HCT116 (cell line): Measurements from ENCODE around the gene ROR2. TPM values are rescaled to one million over a fixed set of nuclear protein-coding genes. Genes with fewer than 3 reads are reported as not detected.

ENCODE experiments used
- ATAC-seq: fragments of 200-7000 bp; cut with Tn5 transposase; 2 replicates; pipeline ENCODE4 v1.9.1; 2020; ENCODE audit warnings: mild to moderate bottlenecking, moderate library complexity
- BruUV-seq: library from RNA; stranded (reverse); fragments of 400-500 nt; replicated peaks from 2 replicates; lab custom pipeline; 2021; lab: Mats Ljungman, UMichigan
- CTCF ChIA-PET: fragments of 300-600 bp; sonication (Branson Sonifier 250); formaldehyde crosslinking; loops from one replicate; lab custom pipeline; 2021; ENCODE audit warnings: antibody characterized with exemption; lab: Charles Lee
- POLR2A ChIA-PET: fragments of 300-600, 350-600 bp; sonication (Branson Sonifier 250); formaldehyde crosslinking; loops from one replicate; lab custom pipeline; 2021; ENCODE audit warnings: antibody characterized with exemption; lab: Charles Lee
- RAD21 ChIA-PET, 2 experiments: fragments of 300-600 bp; sonication (Branson Sonifier 250); formaldehyde crosslinking; loops; one replicate each; lab custom pipeline; 2023; ENCODE audit warnings: low total read pairs in 2 of 2; ENCODE audit not compliant: uncharacterized antibody in 2 of 2, unreplicated experiment in 2 of 2, low non-redundant PET in 1 of 2; lab: Charles Lee
- DNase-seq: peaks from one replicate; pipeline ENCODE4 v3.0.0-alpha.2; 2010; ENCODE audit warnings: low read depth, low spot score
- H2AFZ ChIP-seq: fragments of 200-600 bp; shearing (Covaris generic), sonication (generic); 2 replicates; pipeline ENCODE4 v1.6.1; 2017; ENCODE audit warnings: low read depth, mixed run types, mixed read lengths, antibody characterized with exemption, low read length; ENCODE audit not compliant: poor library complexity, severe bottlenecking
- H3K27ac ChIP-seq: 2 replicates; pipeline ENCODE4 v1.5.1; 2012; ENCODE audit warnings: low read depth, low read length
- H3K27me3 ChIP-seq: fragments of 200-600 bp; sonication (generic); 2 replicates; pipeline ENCODE4 v1.6.1; 2016; ENCODE audit warnings: mixed run types, low read length, mixed read lengths; ENCODE audit not compliant: insufficient read depth
- H3K36me3 ChIP-seq, 2 experiments: fragments of 200-500 bp in 1 of 2; fragments of 200-600 bp in 1 of 2; sonication (Bioruptor generic) in 1 of 2; sonication (generic) in 1 of 2; 2 replicates each; pipeline versions ENCODE4 v1.5.1 to v1.6.1; 2014 to 2016; ENCODE audit warnings: low read length in 2 of 2, inconsistent platforms in 1 of 2, mixed read lengths in 1 of 2, mixed run types in 1 of 2; ENCODE audit not compliant: insufficient read depth in 2 of 2, control insufficient read depth in 1 of 2
- H3K4me1 ChIP-seq, 2 experiments: fragments of 200-600 bp in 1 of 2; sonication (generic) in 1 of 2; 2 replicates each; pipeline versions ENCODE4 v1.5.1 to v1.6.1; 2012 to 2017; ENCODE audit warnings: low read length in 2 of 2, inconsistent platforms in 1 of 2, mild to moderate bottlenecking in 1 of 2, mixed read lengths in 1 of 2, mixed run types in 1 of 2, moderate library complexity in 1 of 2; ENCODE audit not compliant: insufficient read depth in 2 of 2, control insufficient read depth in 1 of 2
- H3K4me2 ChIP-seq: fragments of 200-600 bp; sonication (generic); 2 replicates; pipeline ENCODE4 v1.6.1; 2017; ENCODE audit warnings: mixed run types, low read length, mixed read lengths
- H3K4me3 ChIP-seq, 2 experiments: fragments of 200-600 bp in 1 of 2; sonication (generic) in 1 of 2; replicated peaks in 1 of 2; 2 replicates each; pipeline ENCODE4 v1.5.1; 2011 to 2016; ENCODE audit warnings: low read length in 2 of 2, control low read depth in 1 of 2, low read depth in 1 of 2, mild to moderate bottlenecking in 1 of 2, mixed read lengths in 1 of 2, mixed run types in 1 of 2
- H3K79me2 ChIP-seq: fragments of 200-600 bp; sonication (generic); 2 replicates; pipeline ENCODE4 v1.6.1; 2017; ENCODE audit warnings: mild to moderate bottlenecking, mixed run types, low read length, moderate library complexity, mixed read lengths; ENCODE audit not compliant: insufficient read depth
- H3K9ac ChIP-seq: fragments of 200-600 bp; sonication (generic); 2 replicates; pipeline ENCODE4 v1.6.1; 2016; ENCODE audit warnings: low read length, mixed read lengths
- H3K9me2 ChIP-seq: fragments of 200-600 bp; sonication (generic), shearing (Covaris generic); 2 replicates; pipeline ENCODE4 v1.6.1; 2017; ENCODE audit warnings: mixed run types, mild to moderate bottlenecking, moderate library complexity; ENCODE audit not compliant: insufficient read depth
- H3K9me3 ChIP-seq, 2 experiments: fragments of 200-500 bp in 1 of 2; fragments of 200-600 bp in 1 of 2; sonication (Bioruptor generic) in 1 of 2; sonication (generic) in 1 of 2; 2 replicates each; pipeline ENCODE4 v1.6.1; 2014 to 2017; ENCODE audit warnings: low read length in 2 of 2, mixed read lengths in 2 of 2, inconsistent platforms in 1 of 2, low read depth in 1 of 2, mild to moderate bottlenecking in 1 of 2, mixed run types in 1 of 2, moderate library complexity in 1 of 2; ENCODE audit not compliant: control insufficient read depth in 1 of 2, insufficient read depth in 1 of 2
- H4K20me1 ChIP-seq: fragments of 200-600 bp; sonication (generic), shearing (Covaris generic); 2 replicates; pipeline ENCODE4 v1.6.1; 2017; ENCODE audit warnings: mixed run types, mild to moderate bottlenecking, moderate library complexity; ENCODE audit not compliant: insufficient read depth
- CEBPB ChIP-seq: IDR thresholded peaks from 2 replicates; pipeline ENCODE4 v1.6.1; 2012; ENCODE audit warnings: low read depth
- CTCF ChIP-seq, 3 experiments: fragments of 200-600 bp in 1 of 3; sonication (generic) in 1 of 3; IDR thresholded peaks in 2 of 3; conservative IDR thresholded peaks in 1 of 3; 2 replicates each; pipeline ENCODE4 v1.5.1; 2012 to 2017; ENCODE audit warnings: low read depth in 2 of 3, low read length in 2 of 3, antibody characterized with exemption in 1 of 3, borderline replicate concordance in 1 of 3, control low read depth in 1 of 3, mild to moderate bottlenecking in 1 of 3, mixed read lengths in 1 of 3, mixed run types in 1 of 3, moderate library complexity in 1 of 3; ENCODE audit not compliant: insufficient read depth in 1 of 3
- EGR1 ChIP-seq: IDR thresholded peaks from 2 replicates; pipeline ENCODE4 v1.6.1; 2012; ENCODE audit warnings: low read depth
- ELF1 ChIP-seq: IDR thresholded peaks from 2 replicates; pipeline ENCODE4 v1.6.1; 2012; ENCODE audit warnings: low read depth, borderline replicate concordance
- EZH2 ChIP-seq: fragments of 200-600 bp; sonication (generic); IDR thresholded peaks from 2 replicates; pipeline ENCODE4 v1.6.1; 2017; ENCODE audit warnings: antibody characterized with exemption, mixed run types
- EZH2phosphoT487 ChIP-seq: fragments of 200-600 bp; IDR thresholded peaks from 2 replicates; pipeline ENCODE4 v1.6.1; 2018; ENCODE audit warnings: antibody characterized with exemption, borderline replicate concordance
- FOSL1 ChIP-seq: IDR thresholded peaks from 2 replicates; pipeline ENCODE4 v1.6.1; 2012; ENCODE audit warnings: low read depth
- JUND ChIP-seq: IDR thresholded peaks from 2 replicates; pipeline ENCODE4 v1.6.1; 2012
- POLR2A ChIP-seq: IDR thresholded peaks from 2 replicates; pipeline ENCODE4 v1.7.0; 2011; ENCODE audit warnings: borderline replicate concordance; ENCODE audit not compliant: insufficient read depth, insufficient read length; ENCODE audit errors: extremely low read depth
- RAD21 ChIP-seq: IDR thresholded peaks from 2 replicates; pipeline ENCODE4 v1.6.1; 2012; ENCODE audit warnings: low read depth, mild to moderate bottlenecking
- SRF ChIP-seq: IDR thresholded peaks from 2 replicates; pipeline ENCODE4 v1.6.1; 2012; ENCODE audit warnings: low read depth
- TCF7L2 ChIP-seq: IDR thresholded peaks from 2 replicates; pipeline ENCODE4 v1.7.0; 2011; ENCODE audit warnings: borderline replicate concordance, inconsistent platforms; ENCODE audit not compliant: insufficient read depth, insufficient read length; ENCODE audit errors: extremely low read depth
- YY1 ChIP-seq: IDR thresholded peaks from 2 replicates; pipeline ENCODE4 v1.6.1; 2011; ENCODE audit warnings: low read length, low read depth, moderate library complexity, mild to moderate bottlenecking; ENCODE audit not compliant: insufficient replicate concordance; ENCODE audit errors: extremely low read depth
- ZNF274 ChIP-seq: fragments of 200-500 bp; sonication (Bioruptor generic); IDR thresholded peaks from 2 replicates; pipeline ENCODE4 v1.6.1; 2014; ENCODE audit warnings: mild to moderate bottlenecking, low read depth, low read length, inconsistent platforms
- intact Hi-C: fragments of 100-400 bp; cut with micrococcal nuclease; formaldehyde crosslinking; loops from 2 replicates; pipeline ENCODE4 v1.10.0; 2022
- total RNA-seq: library from RNA; stranded (reverse); gene quantifications from one replicate; pipeline ENCODE4 v1.2.1, GENCODE V29; 2021; ENCODE audit not compliant: unreplicated experiment
- TF ChIP-seq, protein P1 (sequence below): IDR thresholded peaks from 2 replicates; pipeline ENCODE4 v1.6.1; 2012
- TF ChIP-seq, protein P2 (sequence below): IDR thresholded peaks from 2 replicates; pipeline ENCODE4 v1.6.1; 2011; ENCODE audit warnings: mild to moderate bottlenecking, low read length, moderate library complexity; ENCODE audit not compliant: insufficient replicate concordance; ENCODE audit errors: extremely low read depth
- TF ChIP-seq, protein P3 (sequence below): IDR thresholded peaks from 2 replicates; pipeline ENCODE4 v1.6.1; 2012

Gene ROR2
- total RNA-seq, 1 experiment from 2014 or later: 15.7 TPM

- Histone ChIP-seq H3K9me2 (no peaks in the 10 kb centered on the region), H3K27ac (no peak overlapping the region), H3K36me3 (no peaks in the 10 kb centered on the region), H3K4me2 (no peak overlapping the region), H4K20me1 (no peaks in the 10 kb centered on the region), H3K79me2 (peaks cover 9% of the 10 kb centered on the region; the same call in 1 of the 2 replicates), H2AFZ (no peak overlapping the region), H3K4me1 (no peaks in the 10 kb centered on the region; a peak in 1 of 4 replicates), H3K9ac (no peak overlapping the region), H3K9me3 (no peaks in the 10 kb centered on the region), H3K27me3 (no peaks in the 10 kb centered on the region), H3K4me3 (no peak overlapping the region)
- POLR2A ChIA-PET: no interaction called here
- TF ChIP-seq EZH2: no peak
- TF ChIP-seq, protein P1, sequence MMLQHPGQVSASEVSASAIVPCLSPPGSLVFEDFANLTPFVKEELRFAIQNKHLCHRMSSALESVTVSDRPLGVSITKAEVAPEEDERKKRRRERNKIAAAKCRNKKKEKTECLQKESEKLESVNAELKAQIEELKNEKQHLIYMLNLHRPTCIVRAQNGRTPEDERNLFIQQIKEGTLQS: no peak
- no peak for TF ChIP-seq TCF7L2
- no peak for TF ChIP-seq EGR1
- no peak for TF ChIP-seq YY1
- no peak for TF ChIP-seq FOSL1
- TF ChIP-seq, protein P2, sequence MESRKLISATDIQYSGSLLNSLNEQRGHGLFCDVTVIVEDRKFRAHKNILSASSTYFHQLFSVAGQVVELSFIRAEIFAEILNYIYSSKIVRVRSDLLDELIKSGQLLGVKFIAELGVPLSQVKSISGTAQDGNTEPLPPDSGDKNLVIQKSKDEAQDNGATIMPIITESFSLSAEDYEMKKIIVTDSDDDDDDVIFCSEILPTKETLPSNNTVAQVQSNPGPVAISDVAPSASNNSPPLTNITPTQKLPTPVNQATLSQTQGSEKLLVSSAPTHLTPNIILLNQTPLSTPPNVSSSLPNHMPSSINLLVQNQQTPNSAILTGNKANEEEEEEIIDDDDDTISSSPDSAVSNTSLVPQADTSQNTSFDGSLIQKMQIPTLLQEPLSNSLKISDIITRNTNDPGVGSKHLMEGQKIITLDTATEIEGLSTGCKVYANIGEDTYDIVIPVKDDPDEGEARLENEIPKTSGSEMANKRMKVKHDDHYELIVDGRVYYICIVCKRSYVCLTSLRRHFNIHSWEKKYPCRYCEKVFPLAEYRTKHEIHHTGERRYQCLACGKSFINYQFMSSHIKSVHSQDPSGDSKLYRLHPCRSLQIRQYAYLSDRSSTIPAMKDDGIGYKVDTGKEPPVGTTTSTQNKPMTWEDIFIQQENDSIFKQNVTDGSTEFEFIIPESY: no peak
- no peak for TF ChIP-seq ZNF274
- TF ChIP-seq, protein P3, sequence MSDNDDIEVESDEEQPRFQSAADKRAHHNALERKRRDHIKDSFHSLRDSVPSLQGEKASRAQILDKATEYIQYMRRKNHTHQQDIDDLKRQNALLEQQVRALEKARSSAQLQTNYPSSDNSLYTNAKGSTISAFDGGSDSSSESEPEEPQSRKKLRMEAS: no peak
- TF ChIP-seq CEBPB: no peak
- TF ChIP-seq POLR2A: no peak
- TF ChIP-seq JUND: no peak
- no peak for TF ChIP-seq SRF
- no peak for TF ChIP-seq EZH2phosphoT487
- TF ChIP-seq RAD21: no peak
- no peak for TF ChIP-seq CTCF (IDR thresholded peaks at IDR 0.05 in 2 of 3, conservative IDR thresholded peaks at IDR 0.05 in 1 of 3; ENCODE audit: borderline replicate concordance in 1 of 3, insufficient read depth in 1 of 3, low read depth in 2 of 3, low read length in 2 of 3)
- TF ChIP-seq ELF1: no peak
- BruUV-seq: no TSS peak
- CTCF ChIA-PET: no interaction called here
- RAD21 ChIA-PET: no interaction called here
- no peak for DNase-seq
- intact Hi-C loops: no loop called here
- ATAC-seq: no peak
Observed at GRCh38 chr9:91896097-91896496, 53.9 kb downstream of the ROR2 start.
